ENCODE results near the gene CYB561D2. TPM values are rescaled to one million over a fixed set of nuclear protein-coding genes. Genes with fewer than 3 reads are reported as not detected.

Gene CYB561D2
- total and polyA plus RNA-seq, 2 donors (not counting 1 experiment from before 2014, with no cell fraction given), result 39.5 to 78.9 TPM

DNA sequence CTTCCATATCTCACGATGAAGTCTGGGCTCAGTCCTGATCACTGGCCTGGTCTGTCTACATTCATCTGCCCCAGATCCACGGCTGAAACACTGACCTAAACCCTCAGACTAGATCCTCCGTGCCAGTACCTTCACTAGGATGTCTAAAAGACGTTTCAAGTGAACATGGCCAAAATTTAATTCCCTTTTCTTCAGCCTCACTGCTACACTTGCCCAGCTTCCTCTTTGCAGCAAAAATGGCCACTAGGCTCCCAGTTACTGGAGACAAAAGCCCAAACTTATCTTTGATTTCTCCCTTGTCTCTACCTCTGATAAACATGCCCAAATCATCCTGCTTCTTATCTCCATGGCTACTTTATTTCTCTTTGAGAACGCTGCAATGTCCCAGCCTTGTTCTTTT is 11.7 kb upstream of the CYB561D2 start:
- Histone ChIP-seq H4K20me1 (ENCODE audit: control insufficient read depth, insufficient read depth, low read length, poor library complexity, severe bottlenecking) (peaks cover 19% of the 10 kb centered on the region), H3K9ac (ENCODE audit: low read length) (peak overlapping the region; percentile 89), H3K4me1 (ENCODE audit: control insufficient read depth in 2 of 2, insufficient read depth in 2 of 2, low read length in 2 of 2) (peaks cover 37 to 70% of the 10 kb centered on the region in 2 donors), H3K79me2 (ENCODE audit: control insufficient read depth, insufficient read depth, low read length) (peaks cover 53% of the 10 kb centered on the region), H3K4me2 (replicated peaks; ENCODE audit: low read depth, low read length, poor library complexity, severe bottlenecking) (peak overlapping the region; percentile 90), H3K4me3 (ENCODE audit: control extremely low read depth in 1 of 5, extremely low read depth in 1 of 5, insufficient read depth in 1 of 5, low read depth in 2 of 5, low read length in 4 of 5) (peak overlapping the region; percentile 51 to 86 (median 68)), H3K36me3 (replicated peaks in 1 of 2; ENCODE audit: control extremely low read depth in 1 of 2, control insufficient read depth in 1 of 2, extremely low read depth in 1 of 2, insufficient read depth in 2 of 2, low read length in 1 of 2) (peaks cover 0 to 10% of the 10 kb centered on the region in 2 experiments), H3K27me3 (replicated peaks in 1 of 4; ENCODE audit: control extremely low read depth in 1 of 4, control insufficient read depth in 3 of 4, insufficient read depth in 4 of 4, low read length in 3 of 4) (no peaks in the 10 kb centered on the region), H3K9me3 (ENCODE audit: control extremely low read depth in 1 of 3, control insufficient read depth in 2 of 3, insufficient read depth in 1 of 3, low read length in 2 of 3) (no peaks in the 10 kb centered on the region), H3K27ac (ENCODE audit: low read length in 2 of 2) (peak overlapping the region; percentile 97 to 98), H2AFZ (ENCODE audit: insufficient read depth, low read depth, low read length, poor library complexity, severe bottlenecking) (peak overlapping the region; percentile 74)
- Mint-ChIP-seq H3K4me3 (peak overlapping the region; percentile 96), H3K9me3 (ENCODE audit: insufficient read depth) (no peaks in the 10 kb centered on the region), H3K27me3 (no peaks in the 10 kb centered on the region), H3K27ac (peak overlapping the region; percentile 99), H3K4me1 (peaks cover 51% of the 10 kb centered on the region)
- intact Hi-C loops (cut with micrococcal nuclease), result loop anchor here (5.0 kb wide), 1 partner anchor 102 kb away; the partner anchor contains the start of gene GNAI2
- POLR2A ChIA-PET, result interaction anchor here (0.7 to 6.1 kb wide), 9 partner anchors 9 to 1420 kb away, joined by 3 to 96 read pairs (median 7); partner anchors contain the start of genes ARIH2, CYB561D2, HYAL3 and IFRD2
- 3% methylated on average over 5 of the region's 5 CpGs for WGBS (ENCODE audit: insufficient coverage)
- TF ChIP-seq, protein P1, sequence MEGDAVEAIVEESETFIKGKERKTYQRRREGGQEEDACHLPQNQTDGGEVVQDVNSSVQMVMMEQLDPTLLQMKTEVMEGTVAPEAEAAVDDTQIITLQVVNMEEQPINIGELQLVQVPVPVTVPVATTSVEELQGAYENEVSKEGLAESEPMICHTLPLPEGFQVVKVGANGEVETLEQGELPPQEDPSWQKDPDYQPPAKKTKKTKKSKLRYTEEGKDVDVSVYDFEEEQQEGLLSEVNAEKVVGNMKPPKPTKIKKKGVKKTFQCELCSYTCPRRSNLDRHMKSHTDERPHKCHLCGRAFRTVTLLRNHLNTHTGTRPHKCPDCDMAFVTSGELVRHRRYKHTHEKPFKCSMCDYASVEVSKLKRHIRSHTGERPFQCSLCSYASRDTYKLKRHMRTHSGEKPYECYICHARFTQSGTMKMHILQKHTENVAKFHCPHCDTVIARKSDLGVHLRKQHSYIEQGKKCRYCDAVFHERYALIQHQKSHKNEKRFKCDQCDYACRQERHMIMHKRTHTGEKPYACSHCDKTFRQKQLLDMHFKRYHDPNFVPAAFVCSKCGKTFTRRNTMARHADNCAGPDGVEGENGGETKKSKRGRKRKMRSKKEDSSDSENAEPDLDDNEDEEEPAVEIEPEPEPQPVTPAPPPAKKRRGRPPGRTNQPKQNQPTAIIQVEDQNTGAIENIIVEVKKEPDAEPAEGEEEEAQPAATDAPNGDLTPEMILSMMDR (IDR thresholded peaks at IDR 0.05), result no peak
- no peak for ATAC-seq (ENCODE audit: low read depth)
- DNase-seq, result peak; percentile 64
- CTCF ChIA-PET, result interaction anchor here (2.0 to 3.9 kb wide), 2 partner anchors 10 to 11 kb away, joined by 4 to 37 read pairs; partner anchors contain the start of genes CYB561D2, NPRL2 and TUSC2

DNA sequence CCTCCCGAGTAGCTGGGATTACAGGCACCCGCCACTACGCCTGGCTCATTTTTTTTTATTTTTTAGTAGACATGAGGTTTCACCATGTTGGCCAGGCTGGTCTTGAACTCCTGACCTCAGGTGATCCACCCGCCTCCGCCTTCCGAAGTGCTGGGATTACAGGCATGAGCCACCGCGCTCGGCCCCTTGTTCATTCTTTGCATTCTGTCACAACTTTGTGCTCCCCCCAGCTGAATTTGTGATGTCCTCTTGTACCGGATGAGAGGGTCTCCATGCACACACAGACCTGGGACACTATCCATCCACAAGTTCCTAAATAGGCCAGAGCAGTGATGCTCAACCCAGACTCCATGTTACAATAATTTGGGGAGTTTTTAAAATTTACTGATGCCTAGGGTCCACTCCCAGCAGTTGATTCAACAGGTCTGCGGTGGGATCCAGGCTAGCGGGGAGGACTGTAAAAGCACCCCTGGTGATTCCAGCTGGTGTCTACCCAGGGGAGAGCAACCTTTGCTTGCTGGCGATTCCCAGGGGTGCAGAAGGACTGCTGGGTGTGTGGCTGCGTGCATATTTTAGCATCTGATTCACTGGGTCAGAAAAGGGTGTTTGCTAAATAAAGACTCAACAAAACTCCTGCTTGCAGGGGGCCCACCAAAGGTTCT is 11.0 kb upstream of the CYB561D2 start:
- Mint-ChIP-seq H3K27ac (peak overlapping the region; percentile 99), H3K4me1 (peaks cover 47% of the 10 kb centered on the region), H3K27me3 (no peaks in the 10 kb centered on the region), H3K9me3 (ENCODE audit: insufficient read depth) (no peaks in the 10 kb centered on the region), H3K4me3 (peak overlapping the region; percentile 96)
- Histone ChIP-seq H2AFZ (ENCODE audit: insufficient read depth, low read depth, low read length, poor library complexity, severe bottlenecking) (peak overlapping the region; percentile 82), H3K4me2 (replicated peaks; ENCODE audit: low read depth, low read length, poor library complexity, severe bottlenecking) (peak overlapping the region; percentile 90), H3K36me3 (replicated peaks in 1 of 2; ENCODE audit: control extremely low read depth in 1 of 2, control insufficient read depth in 1 of 2, extremely low read depth in 1 of 2, insufficient read depth in 2 of 2, low read length in 1 of 2) (peaks cover 0 to 10% of the 10 kb centered on the region in 2 experiments), H3K79me2 (ENCODE audit: control insufficient read depth, insufficient read depth, low read length) (peaks cover 47% of the 10 kb centered on the region), H3K27ac (ENCODE audit: low read length in 2 of 2) (peak overlapping the region; percentile 97 to 98), H3K27me3 (replicated peaks in 1 of 4; ENCODE audit: control extremely low read depth in 1 of 4, control insufficient read depth in 3 of 4, insufficient read depth in 4 of 4, low read length in 3 of 4) (no peaks in the 10 kb centered on the region), H3K4me1 (ENCODE audit: control insufficient read depth in 2 of 2, insufficient read depth in 2 of 2, low read length in 2 of 2) (peaks cover 37 to 63% of the 10 kb centered on the region in 2 donors), H3K9me3 (ENCODE audit: control extremely low read depth in 1 of 3, control insufficient read depth in 2 of 3, insufficient read depth in 1 of 3, low read length in 2 of 3) (no peaks in the 10 kb centered on the region), H3K4me3 (ENCODE audit: control extremely low read depth in 1 of 5, extremely low read depth in 1 of 5, insufficient read depth in 1 of 5, low read depth in 2 of 5, low read length in 4 of 5) (peak overlapping the region; percentile 61 to 86 (median 69)), H4K20me1 (ENCODE audit: control insufficient read depth, insufficient read depth, low read length, poor library complexity, severe bottlenecking) (peaks cover 12% of the 10 kb centered on the region), H3K9ac (ENCODE audit: low read length) (peak overlapping the region; percentile 89)
- POLR2A ChIA-PET, result interaction anchor here (1.0 to 6.1 kb wide), 4 partner anchors 11 to 47 kb away, joined by 3 to 96 read pairs (median 8); partner anchors contain the start of genes CYB561D2, IFRD2, NPRL2 and TUSC2
- ATAC-seq (ENCODE audit: low read depth), result no peak
- intact Hi-C loops (cut with micrococcal nuclease), result loop anchor here (5.0 kb wide), 1 partner anchor 102 kb away; the partner anchor contains the start of gene GNAI2
- 47% methylated on average over 10 of the region's 14 CpGs for WGBS (ENCODE audit: insufficient coverage)
- CTCF ChIA-PET, result interaction anchor here (1.8 to 3.9 kb wide), 3 partner anchors 9 to 12 kb away, joined by 4 to 37 read pairs (median 14); partner anchors contain the start of genes CYB561D2, NPRL2 and TUSC2
- TF ChIP-seq, protein P1 (IDR thresholded peaks at IDR 0.05), result no peak
- TF ChIP-seq EZH2 (IDR thresholded peaks at IDR 0.05; ENCODE audit: borderline replicate concordance, insufficient read depth, low read depth, low read length, poor library complexity, severe bottlenecking), result no peak
- DNase-seq, result no peak

Measured in B cell (primary cell).